Mesothelial cell of epicardium (in vitro differentiated cells): ENCODE data around the gene FRMPD2. TPM values are rescaled to one million over a fixed set of nuclear protein-coding genes. Genes with fewer than 3 reads are reported as not detected.

Experiments used
- DNase-seq, 2 experiments: peaks; one replicate each; pipeline ENCODE4 v3.0.0; 2021; ENCODE audit warnings: low spot score in 2 of 2; ENCODE audit not compliant: unreplicated experiment in 2 of 2
- H3K27ac Mint-ChIP-seq: 2 replicates; pipeline ENCODE4 v1.8.0; 2021; ENCODE audit warnings: mixed read lengths
- H3K27me3 Mint-ChIP-seq: 2 replicates; pipeline ENCODE4 v1.8.0; 2021; ENCODE audit warnings: low read depth, mixed read lengths
- H3K36me3 Mint-ChIP-seq: 2 replicates; pipeline ENCODE4 v1.8.0; 2021; ENCODE audit warnings: mixed read lengths
- H3K4me1 Mint-ChIP-seq: 2 replicates; pipeline ENCODE4 v1.8.0; 2021; ENCODE audit warnings: mixed read lengths
- H3K4me3 Mint-ChIP-seq: 2 replicates; pipeline ENCODE4 v1.8.0; 2021; ENCODE audit warnings: mild to moderate bottlenecking, moderate library complexity, mixed read lengths
- H3K9me3 Mint-ChIP-seq: 2 replicates; pipeline ENCODE4 v1.8.0; 2021; ENCODE audit warnings: mixed read lengths
- total RNA-seq: library from RNA; stranded (reverse); gene quantifications from 3 replicates; pipeline ENCODE4 v1.2.1, GENCODE V29; 2021
- TF ChIP-seq, protein P1 (sequence below): fragments of 200-600 bp; sonication (generic); IDR thresholded peaks from one replicate; pipeline ENCODE4 v1.5.0; 2021; ENCODE audit warnings: antibody characterized with exemption; ENCODE audit not compliant: unreplicated experiment

The FRMPD2 gene
- total RNA-seq, 1 donor from 2014 or later = 0.18 TPM

- H3K9me3 Mint-ChIP-seq = no peaks in the 10 kb centered on the region
- DNase-seq = no peak
- TF ChIP-seq, protein P1, sequence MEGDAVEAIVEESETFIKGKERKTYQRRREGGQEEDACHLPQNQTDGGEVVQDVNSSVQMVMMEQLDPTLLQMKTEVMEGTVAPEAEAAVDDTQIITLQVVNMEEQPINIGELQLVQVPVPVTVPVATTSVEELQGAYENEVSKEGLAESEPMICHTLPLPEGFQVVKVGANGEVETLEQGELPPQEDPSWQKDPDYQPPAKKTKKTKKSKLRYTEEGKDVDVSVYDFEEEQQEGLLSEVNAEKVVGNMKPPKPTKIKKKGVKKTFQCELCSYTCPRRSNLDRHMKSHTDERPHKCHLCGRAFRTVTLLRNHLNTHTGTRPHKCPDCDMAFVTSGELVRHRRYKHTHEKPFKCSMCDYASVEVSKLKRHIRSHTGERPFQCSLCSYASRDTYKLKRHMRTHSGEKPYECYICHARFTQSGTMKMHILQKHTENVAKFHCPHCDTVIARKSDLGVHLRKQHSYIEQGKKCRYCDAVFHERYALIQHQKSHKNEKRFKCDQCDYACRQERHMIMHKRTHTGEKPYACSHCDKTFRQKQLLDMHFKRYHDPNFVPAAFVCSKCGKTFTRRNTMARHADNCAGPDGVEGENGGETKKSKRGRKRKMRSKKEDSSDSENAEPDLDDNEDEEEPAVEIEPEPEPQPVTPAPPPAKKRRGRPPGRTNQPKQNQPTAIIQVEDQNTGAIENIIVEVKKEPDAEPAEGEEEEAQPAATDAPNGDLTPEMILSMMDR = no peak
- no peaks in the 10 kb centered on the region for H3K4me1 Mint-ChIP-seq
- no peak overlapping the region for H3K4me3 Mint-ChIP-seq
- H3K36me3 Mint-ChIP-seq = no peaks in the 10 kb centered on the region
- peaks cover 3% of the 10 kb centered on the region for H3K27me3 Mint-ChIP-seq
- no peak overlapping the region for H3K27ac Mint-ChIP-seq
Measured at GRCh38 chr10:48206482-48207250, 67.8 kb downstream of the FRMPD2 start.

DNA sequence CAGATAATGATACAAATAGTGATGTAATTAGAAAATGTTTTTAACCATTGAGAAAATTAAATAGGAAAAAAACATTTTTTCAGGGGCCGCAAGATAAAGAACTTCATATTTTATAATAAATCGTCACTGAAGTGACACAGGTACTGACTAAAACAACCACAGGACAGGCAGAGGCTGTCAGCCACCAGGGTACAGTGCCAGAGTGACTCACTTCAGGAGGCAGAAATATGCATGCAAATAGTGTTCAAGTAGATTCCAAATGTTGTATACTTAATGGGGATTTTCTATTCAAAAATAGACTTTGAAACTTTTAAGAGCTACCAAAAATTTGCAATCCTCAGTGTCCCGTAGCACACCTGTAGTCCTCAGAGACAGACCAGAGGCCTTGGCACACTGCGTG lies 68.6 kb downstream of the FRMPD2 start:
- no peaks in the 10 kb centered on the region for H3K36me3 Mint-ChIP-seq
- H3K4me3 Mint-ChIP-seq = no peak overlapping the region
- H3K4me1 Mint-ChIP-seq = no peaks in the 10 kb centered on the region
- no peak for DNase-seq
- peaks cover 3% of the 10 kb centered on the region for H3K27me3 Mint-ChIP-seq
- no peaks in the 10 kb centered on the region for H3K9me3 Mint-ChIP-seq
- no peak overlapping the region for H3K27ac Mint-ChIP-seq
- TF ChIP-seq, protein P1 = no peak

DNA sequence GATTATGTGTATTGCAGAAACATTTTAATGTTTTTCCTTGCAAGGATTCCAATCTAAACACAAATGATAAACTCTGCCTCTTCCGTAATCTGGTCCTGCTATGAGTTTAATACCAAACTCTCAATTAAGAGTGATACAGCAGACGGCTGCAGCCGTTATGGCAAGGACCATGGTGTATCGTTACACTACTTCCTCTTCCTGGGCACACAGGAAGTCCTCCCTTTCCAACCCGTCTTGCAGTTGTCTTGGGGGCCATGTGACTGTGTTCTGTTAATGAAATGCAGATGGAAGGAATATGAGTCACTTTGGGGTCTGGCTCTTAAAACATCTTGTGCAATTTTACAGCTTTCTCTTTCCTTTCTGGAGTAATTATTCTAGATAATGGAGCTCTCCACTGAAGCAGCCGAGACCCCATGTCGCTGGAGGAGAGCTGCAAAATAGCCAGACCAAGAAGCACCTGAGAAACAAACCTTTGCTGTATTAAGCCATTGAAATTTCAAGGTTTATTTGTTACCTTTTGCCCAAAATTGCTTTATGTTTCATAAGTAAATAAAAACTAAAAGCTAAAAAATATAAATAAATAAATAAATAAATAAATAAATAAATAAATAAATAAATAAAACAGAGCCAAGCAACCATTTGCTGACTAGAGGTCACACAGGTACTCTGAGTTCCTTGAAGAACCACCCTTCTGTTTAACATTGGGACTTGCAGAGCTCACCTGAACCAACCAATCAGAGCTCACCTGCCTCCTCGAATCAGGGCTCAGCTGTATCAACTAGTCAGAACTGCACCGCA lies 74.7 kb downstream of the FRMPD2 start:
- no peaks in the 10 kb centered on the region for H3K36me3 Mint-ChIP-seq
- H3K4me3 Mint-ChIP-seq = no peak overlapping the region
- no peaks in the 10 kb centered on the region for H3K4me1 Mint-ChIP-seq
- no peak for DNase-seq
- H3K27me3 Mint-ChIP-seq = peaks cover 3% of the 10 kb centered on the region
- peaks cover 3% of the 10 kb centered on the region for H3K9me3 Mint-ChIP-seq
- H3K27ac Mint-ChIP-seq = no peak overlapping the region
- TF ChIP-seq, protein P1 = no peak

GRCh38 chr10:48197236-48197899 lies 77.1 kb downstream of the FRMPD2 start:
- Mint-ChIP-seq H3K27me3 (peaks cover 18% of the 10 kb centered on the region), H3K27ac (no peak overlapping the region), H3K36me3 (no peaks in the 10 kb centered on the region), H3K4me3 (no peak overlapping the region), H3K4me1 (no peaks in the 10 kb centered on the region), H3K9me3 (peaks cover 3% of the 10 kb centered on the region)
- TF ChIP-seq, protein P1 = no peak
- no peak for DNase-seq

- TF ChIP-seq, protein P1 = no peak
- Mint-ChIP-seq H3K4me1 (no peaks in the 10 kb centered on the region), H3K27me3 (peaks cover 18% of the 10 kb centered on the region), H3K9me3 (peaks cover 3% of the 10 kb centered on the region), H3K27ac (no peak overlapping the region), H3K4me3 (no peak overlapping the region), H3K36me3 (no peaks in the 10 kb centered on the region)
- DNase-seq = no peak
Measured at GRCh38 chr10:48195803-48196202, 78.7 kb downstream of the FRMPD2 start.
